GM21576 (cell line): ENCODE data around the gene CTSL.
"Not testable (repeated sequence)": the region's sequence is repeated elsewhere in the genome, so short reads cannot be mapped to it uniquely, and the experiment has no call there.

Experiments
- ATAC-seq: cut with Tn5 transposase; IDR thresholded peaks from one replicate; pipeline ENCODE4 v1.9.1; 2021; ENCODE audit warnings: mild to moderate bottlenecking, moderate library complexity; ENCODE audit not compliant: unreplicated experiment

Gene CTSL

GRCh38 chr9:87718852-87719612 is 6.9 kb upstream of the CTSL start:
- ATAC-seq: no peak

GRCh38 chr9:87720173-87720572 is 5.7 kb upstream of the CTSL start:
- no peak for ATAC-seq

DNA sequence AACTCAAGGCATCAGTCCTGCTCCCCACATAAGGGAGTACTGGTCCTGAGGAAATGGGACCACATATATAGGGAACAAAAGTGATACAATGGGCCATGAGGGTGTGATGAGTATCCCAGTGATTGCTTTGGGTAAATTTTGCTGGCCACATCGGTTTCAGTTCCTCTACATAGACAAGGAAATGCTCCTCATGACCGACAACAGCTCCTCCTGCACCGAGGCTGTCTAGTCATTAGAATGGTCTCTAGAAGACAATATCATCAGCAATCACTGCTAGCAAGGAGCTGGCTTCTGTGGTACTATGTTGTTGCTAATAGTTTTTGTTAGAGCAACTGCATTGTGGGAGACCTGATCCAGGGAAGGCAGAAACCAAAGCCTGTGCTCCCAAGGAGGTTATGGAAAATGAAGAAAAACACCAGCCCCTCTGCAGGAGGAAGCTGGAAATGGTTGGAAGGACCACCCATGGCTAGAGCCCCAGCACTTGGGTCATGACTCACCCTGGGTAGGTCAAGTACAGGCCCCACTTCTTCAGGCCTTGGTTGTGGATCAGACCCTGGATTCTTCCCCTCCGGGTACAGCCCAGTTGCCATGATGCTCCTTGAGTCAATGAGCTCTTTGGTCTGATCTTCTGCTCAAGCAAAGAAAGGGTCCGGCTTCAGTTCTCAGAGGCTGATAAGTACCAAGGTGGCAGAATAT is 3.4 kb upstream of the CTSL start:
- ATAC-seq: no peak

DNA sequence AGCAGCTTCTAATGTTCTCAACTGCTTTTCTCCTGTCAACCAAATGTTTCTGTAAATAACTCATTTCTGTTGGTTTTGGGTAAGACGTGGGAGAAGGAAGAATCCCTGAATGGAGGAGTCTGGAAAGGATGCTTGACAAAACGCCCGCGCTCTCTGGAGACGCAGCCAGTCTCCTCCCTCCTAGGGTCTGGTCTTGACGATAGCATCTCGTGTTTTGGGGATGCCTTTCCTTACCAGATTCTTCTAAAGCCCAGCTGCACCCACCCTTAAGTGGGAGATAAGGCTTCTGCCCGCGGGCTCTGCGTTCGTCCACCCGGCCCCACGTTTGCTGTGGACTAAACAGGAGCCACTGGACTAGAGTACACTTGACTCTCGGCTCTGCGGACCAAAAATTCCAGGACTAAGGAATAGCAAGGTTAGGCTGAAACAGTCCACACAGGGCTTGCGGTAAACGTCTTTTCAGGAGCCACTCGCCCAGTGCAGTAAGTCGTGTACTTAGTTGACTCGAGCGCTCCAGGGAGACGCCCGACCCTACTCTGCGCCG is 491 bp upstream of the CTSL start:
- no peak for ATAC-seq

DNA sequence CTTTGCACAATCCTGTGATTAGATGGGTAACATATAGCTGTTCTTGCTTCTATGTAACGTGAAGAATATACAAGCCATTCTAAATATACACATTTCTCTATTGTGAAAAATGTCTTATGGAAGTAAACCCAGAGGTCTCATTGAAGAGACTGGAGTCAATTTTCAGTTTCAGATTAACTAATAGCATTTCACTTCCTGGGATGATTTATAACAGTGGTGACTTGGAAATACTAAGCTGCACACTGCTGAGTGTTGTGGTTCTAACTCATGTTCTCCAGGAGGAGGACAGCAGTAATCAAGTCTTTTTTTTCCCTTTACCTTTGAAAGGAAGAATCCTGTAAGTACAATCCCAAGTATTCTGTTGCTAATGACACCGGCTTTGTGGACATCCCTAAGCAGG is 3.3 kb downstream of the CTSL start:
- no peak for ATAC-seq

GRCh38 chr9:87731321-87731720 is 5.4 kb downstream of the CTSL start:
- ATAC-seq: no peak

DNA sequence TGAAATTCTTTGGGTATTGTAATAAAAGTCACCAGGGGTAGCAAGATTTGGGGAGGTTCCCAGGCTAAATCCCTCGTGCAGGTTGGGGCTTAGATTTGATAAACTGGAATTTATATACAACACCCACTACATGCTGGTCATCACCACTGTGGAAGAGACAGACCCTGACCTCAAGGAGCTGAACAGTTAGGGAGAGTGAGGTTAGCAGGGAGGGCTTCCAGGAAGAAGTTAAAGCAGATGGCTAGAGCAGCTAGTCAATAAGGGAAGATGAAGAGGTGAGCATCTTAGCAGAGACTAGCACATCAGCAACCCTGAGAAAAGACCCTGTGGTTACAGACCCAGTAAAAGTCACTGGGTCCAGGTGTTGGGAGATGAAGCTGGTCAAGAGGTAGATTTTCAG is 6.4 kb downstream of the CTSL start:
- ATAC-seq: no peak

DNA sequence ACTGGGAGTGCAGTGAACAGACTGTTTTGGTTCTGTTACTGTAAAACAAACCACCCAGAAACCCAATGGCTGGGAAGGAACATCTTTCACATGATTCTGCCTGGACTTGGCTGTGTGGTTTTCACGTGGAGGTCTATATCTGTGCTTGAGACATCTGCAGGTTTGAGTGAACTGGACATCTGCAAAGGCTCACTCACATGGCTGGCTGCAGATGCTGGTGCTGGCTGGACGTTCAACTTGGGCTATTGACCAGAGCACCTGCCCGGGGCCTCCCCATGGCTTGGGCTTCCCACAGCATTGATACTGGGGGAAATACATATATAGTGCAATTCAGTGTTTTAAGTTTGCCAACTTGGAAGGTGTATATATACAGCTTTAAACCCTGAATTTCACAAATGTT is 6.8 kb downstream of the CTSL start:
- no peak for ATAC-seq

DNA sequence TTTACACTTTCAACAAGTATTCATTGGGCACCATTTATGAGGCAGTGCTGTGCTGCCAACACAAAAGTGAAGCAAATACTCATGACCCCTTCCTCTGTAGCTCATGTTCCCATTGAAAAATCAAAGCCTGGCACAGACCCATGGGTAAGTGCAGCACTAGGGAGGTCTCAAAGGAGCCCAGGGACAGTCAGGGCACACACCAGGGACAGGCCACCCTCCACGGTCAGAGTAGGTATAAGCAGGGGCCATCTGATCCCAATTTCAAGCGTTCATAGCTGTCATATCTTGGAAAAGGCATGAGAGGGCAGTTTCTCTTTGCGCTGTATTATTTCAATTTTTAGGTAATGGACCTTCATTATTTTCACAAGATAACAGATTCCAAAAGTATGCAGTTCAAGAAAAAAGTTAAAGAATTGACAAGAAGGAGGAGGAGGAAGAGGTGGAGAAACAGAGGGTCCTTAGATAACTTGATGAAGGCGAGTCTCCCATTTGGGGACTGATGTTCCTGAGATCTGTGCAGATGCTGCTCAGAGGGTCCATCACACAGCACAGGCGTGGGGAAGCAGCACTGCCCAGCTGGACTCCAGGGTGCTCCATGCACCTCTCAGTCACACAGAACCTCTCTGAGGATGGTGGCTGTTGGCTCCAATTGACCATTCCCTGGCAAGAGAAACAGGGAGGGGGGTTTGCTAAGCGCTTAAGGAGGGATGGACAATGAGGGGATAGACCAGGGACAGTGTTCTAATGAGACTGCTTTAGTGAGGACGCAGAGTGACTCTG is 7.5 kb downstream of the CTSL start:
- no peak for ATAC-seq

DNA sequence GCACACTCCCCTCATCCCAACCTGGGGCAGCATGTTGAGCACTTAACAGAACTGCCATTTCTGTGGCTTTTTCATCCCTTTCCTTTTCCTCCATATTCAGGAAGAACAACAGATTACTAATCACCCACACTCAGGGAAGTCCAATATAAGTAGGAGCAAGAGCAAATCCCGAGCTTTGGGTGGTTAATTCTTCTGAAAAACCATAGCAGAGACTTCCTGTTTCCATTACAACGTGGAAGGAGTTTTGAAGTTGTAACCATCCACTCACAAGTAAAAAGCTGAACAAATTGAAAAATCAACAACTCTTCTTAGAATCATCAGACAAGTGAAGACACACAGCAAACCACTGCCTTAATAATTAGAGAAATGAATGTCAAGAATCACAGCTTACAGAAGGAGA is 8.2 kb downstream of the CTSL start:
- ATAC-seq: no peak

GRCh38 chr9:87739546-87739945 is 13.6 kb downstream of the CTSL start:
- ATAC-seq: no peak

- ATAC-seq: no peak
Observed at GRCh38 chr9:87740209-87740608, 14.3 kb downstream of the CTSL start.

DNA sequence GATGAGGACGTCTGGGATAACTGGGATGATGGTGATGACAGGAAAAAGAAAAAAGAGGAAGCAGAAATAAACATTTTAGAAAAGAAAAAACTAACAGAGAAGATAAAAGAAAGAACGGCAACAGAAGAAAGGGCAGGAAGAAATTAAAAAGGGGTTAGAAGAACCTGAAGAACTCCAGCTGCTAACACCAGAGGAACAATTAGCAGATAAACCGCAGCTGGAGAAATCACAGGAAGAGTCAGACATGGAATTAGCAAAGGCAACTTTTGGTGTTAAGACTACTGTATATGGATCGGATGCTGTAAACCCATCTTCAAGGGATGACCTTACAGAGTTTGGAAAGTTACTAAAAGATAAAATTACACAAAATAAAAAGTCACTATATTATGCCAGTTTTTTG is 15.4 kb downstream of the CTSL start:
- no peak for ATAC-seq

DNA sequence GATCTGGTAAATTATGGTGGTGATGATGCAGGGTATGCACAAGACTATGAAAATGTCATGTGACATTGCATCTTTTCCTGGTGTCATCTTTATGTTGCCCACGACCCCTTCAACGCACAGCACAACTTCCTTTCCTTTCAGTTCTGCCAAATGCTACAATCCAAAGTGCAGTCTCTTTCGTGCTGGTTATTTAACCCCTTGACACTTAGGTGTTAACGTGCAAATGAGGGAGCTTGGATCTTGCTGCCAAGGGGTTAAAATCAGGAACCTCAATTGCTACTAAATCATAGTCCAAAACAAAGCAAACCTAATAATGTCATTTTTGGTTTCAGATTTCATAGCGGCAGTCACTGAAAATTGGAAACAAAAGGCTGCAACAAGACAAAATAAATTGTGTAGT is 16.0 kb downstream of the CTSL start:
- ATAC-seq: no peak

DNA sequence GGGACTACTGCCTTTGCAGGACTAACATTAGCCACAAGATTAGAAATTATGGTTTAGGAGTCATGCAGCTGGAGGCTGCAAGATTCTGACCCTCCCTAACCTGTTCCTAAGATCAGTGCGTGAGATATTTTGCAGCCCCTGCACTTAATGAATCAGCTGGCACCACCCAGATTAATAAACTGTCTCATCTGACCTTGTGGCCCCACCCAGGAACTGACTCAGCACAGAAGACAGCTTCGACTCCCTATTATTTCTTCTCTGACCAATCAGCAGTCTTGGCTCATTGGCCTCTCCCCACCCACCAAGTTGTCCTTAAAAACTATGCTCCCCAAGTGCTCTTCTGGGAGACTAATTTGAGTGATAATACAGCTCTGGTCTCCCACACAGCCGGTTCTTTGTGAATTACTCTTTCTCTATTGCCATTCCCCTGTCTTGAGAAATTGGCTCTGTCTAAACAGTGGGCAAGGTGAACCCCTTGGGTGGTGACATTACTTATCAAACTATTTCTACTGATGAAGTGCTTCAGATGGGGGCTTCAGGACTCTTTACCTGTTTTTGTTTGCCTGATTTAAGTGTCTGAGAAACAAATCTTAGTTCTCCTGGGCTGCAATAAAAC is 17.0 kb downstream of the CTSL start:
- ATAC-seq: no peak

GRCh38 chr9:87744247-87744646 is 18.3 kb downstream of the CTSL start:
- ATAC-seq: not testable (repeated sequence)

DNA sequence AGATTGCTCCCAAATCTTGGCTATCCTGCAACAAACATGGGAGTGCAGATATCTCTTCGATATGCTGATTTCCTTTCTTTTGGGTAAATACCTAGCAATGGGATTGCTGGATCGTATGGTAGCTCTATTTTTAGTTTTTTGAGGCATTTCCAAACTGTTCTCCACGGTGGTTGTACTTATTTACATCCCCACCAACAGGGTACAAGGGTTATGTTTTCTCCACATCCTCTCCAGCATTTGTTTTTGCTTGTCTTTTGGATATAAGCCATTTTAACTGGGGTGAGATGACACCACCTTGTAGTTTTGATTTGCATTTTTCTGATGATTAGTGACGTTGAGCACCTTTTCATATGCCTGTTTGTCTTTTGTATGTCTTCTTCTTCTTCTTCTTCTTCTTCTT is 20.3 kb downstream of the CTSL start:
- no peak for ATAC-seq

- no peak for ATAC-seq
Observed at GRCh38 chr9:87748881-87749280, 23.0 kb downstream of the CTSL start.

DNA sequence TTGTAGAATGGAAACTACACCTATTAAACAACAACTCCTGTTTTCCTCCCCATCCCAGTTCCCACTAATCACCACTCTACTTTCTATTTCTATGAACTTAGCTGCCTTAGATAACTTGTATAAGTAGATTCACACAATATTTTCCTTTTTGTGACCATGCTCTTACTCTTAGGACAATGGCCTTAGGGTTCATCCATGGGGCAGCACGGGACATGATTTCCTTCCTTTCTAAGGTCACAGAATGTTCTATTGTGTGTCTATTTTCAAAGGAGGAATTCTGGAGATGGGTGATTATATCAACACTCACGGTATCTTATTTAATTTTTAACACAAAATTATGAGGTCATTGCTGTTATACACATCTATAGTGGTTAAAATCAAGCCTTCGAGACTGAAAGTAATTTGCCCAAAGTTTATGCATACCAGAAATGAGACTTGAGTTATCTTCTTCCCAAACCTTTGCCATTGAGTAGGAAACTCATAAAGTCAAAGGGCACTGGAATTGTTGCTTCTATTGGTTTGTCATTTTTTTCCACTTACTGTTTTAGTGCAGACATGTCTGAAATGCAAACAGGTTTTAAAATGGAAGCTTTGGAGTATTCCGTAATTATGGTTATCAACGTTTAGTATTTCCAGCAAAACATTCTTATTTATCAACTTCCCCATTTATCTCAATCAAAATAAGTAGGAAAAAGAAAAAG is 23.6 kb downstream of the CTSL start:
- no peak for ATAC-seq

GRCh38 chr9:87750726-87751125 is 24.8 kb downstream of the CTSL start:
- ATAC-seq: no peak

GRCh38 chr9:87751423-87751822 is 25.5 kb downstream of the CTSL start:
- ATAC-seq: no peak
